Heart right ventricle (tissue), 16 donors: ENCODE measurements around the gene DGCR2. TPM values are rescaled to one million over a fixed set of nuclear protein-coding genes. Genes with fewer than 3 reads are reported as not detected.
"Not testable (repeated sequence)": the region's sequence is repeated elsewhere in the genome, so short reads cannot be mapped to it uniquely, and the experiment has no call there.

Experiments used
- ATAC-seq, 8 donors: fragments of 200-7000 bp; cut with Tn5 transposase; one replicate each; pipeline ENCODE4 v1.9.1; 2020; ENCODE audit warnings: mild to moderate bottlenecking in 8 of 8, moderate library complexity in 8 of 8, moderate number of reproducible peaks in 1 of 8
- DNase-seq, 2 donors: peaks; one replicate each; pipeline ENCODE4 v3.0.0-alpha.2; 2020
- H3K27ac ChIP-seq, 10 donors: fragments of 200-600 bp; sonication (generic) in 2 of 10; one replicate each; pipeline versions ENCODE4 v1.5.0 to v1.8.0; 2020 to 2022; ENCODE audit warnings: mild to moderate bottlenecking in 3 of 10
- H3K27me3 ChIP-seq, 7 donors: fragments of 200-600 bp; one replicate each; pipeline ENCODE4 v1.8.0; 2021 to 2022; ENCODE audit warnings: mild to moderate bottlenecking in 2 of 7
- H3K36me3 ChIP-seq, 9 donors: fragments of 200-600 bp; sonication (generic) in 1 of 9; one replicate each; pipeline versions ENCODE4 v1.5.0 to v1.8.0; 2020 to 2022; ENCODE audit warnings: mild to moderate bottlenecking in 2 of 9
- H3K4me1 ChIP-seq, 9 donors: fragments of 200-600 bp; sonication (generic) in 1 of 9; one replicate each; pipeline versions ENCODE4 v1.5.0 to v1.8.0; 2020 to 2022; ENCODE audit warnings: mild to moderate bottlenecking in 4 of 9
- H3K4me3 ChIP-seq, 10 donors: fragments of 200-600 bp; sonication (generic) in 2 of 10; one replicate each; pipeline versions ENCODE4 v1.5.0 to v1.8.0; 2020 to 2022; ENCODE audit warnings: mild to moderate bottlenecking in 7 of 10, moderate library complexity in 2 of 10
- H3K9me3 ChIP-seq, 11 donors: fragments of 200-600 bp in 10 of 11; sonication (generic) in 2 of 11; one replicate each; pipeline versions ENCODE4 v1.5.0 to v1.8.0; 2013 to 2022; ENCODE audit warnings: mild to moderate bottlenecking in 2 of 11, control low read depth in 1 of 11, moderate library complexity in 1 of 11
- CTCF ChIP-seq, 9 donors: fragments of 200-600 bp; sonication (generic) in 2 of 9; IDR thresholded peaks; one replicate each; pipeline versions ENCODE4 v1.5.0 to v1.8.0; 2021 to 2022; ENCODE audit warnings: antibody characterized with exemption in 9 of 9, mild to moderate bottlenecking in 5 of 9, moderate library complexity in 1 of 9
- WGBS, 2 donors: extraction: QIAGEN DNeasy Blood & Tissue Kit; methylation state at CpG; one replicate each; pipeline ENCODE4 v1.1.7; 2013; ENCODE audit warnings: inconsistent platforms in 1 of 2; 5-methylcytosine and 5-hydroxymethylcytosine counted together
- intact Hi-C, 10 donors: fragments of 100-400 bp; cut with DNase I; formaldehyde crosslinking; loops; one replicate each; pipeline versions ENCODE4 v1.11.1 to v1.14.2; 2022
- polyA plus RNA-seq, 2 donors: library from polyadenylated mRNA; stranded (reverse); fragments of 200-250 nt; gene quantifications; one replicate each; pipeline ENCODE4 v1.2.3, GENCODE V29; 2013
- total RNA-seq, 10 donors: library from RNA; stranded (reverse); fragmentation: NEBNext Ultra II Directional in 3 of 10; extraction: Animal tissue kit (Norgen Biotek cat#: 25700) in 3 of 10; gene quantifications; one replicate each; pipeline versions ENCODE4 v1.2.1 to v1.2.4, GENCODE V29; 2021 to 2023
- donor health status: Arrhythmogenic right ventricular cardiomyopathy.
- donor health status: ischemic (EF 13 %, LVEDD 7.1; RV severe dilation, severe dysfunction).
- donor health status: healthy with polysubstance abuse.
- donor health status: DM: no; HTN: yes; CAD: no.
- donor health status: DM: no; HTN: no; CAD: no.
- donor health status: ischemic (EF 25% LVEDD 6.9; RV normal size, moderate dysfunction).
- donor health status: ischemic (EF 25% LVEDD 5.7; RV mildly dilated, moderate dysfunction).
- donor health status: healthy.
- donor health status: DM: yes; HTN: yes; CAD: no.
- donor health status: Ischemic cardiomyopathy.
- donor health status: ischemic (EF 35%, LVEDD 5.7; RV mildly dilated, moderate dysfunction).
- donor health status: nonischemic (EF 11% LVEDD 7.7; RV severe dilation, severe dysfunction).
- donor health status: DM: yes; HTN: yes; CAD: no.
- donor health status: PGD.
- donor health status: ischemic (EF 29% LVEDD 5.4; RV normal size, mild dysfunction).
- donor health status: nonischemic (EF 23%, LVEDD 6.1; RV moderate dilation, normal function).

The DGCR2 gene
- total and polyA plus RNA-seq, 12 donors: 17.0 to 58.0 (median 39.1) TPM

GRCh38 chr22:19081351-19081750 lies 40.9 kb downstream of the DGCR2 start:
- H3K27me3 ChIP-seq: no peaks in the 10 kb centered on the region
- DNase-seq (no peak), ATAC-seq (peak in 1 of 8 donors; percentile 30)
- WGBS, 2 donors: 65 to 69% methylated on average over 3 of the region's 3 CpGs
- H3K4me3 ChIP-seq: no peak overlapping the region
- no peak for TF ChIP-seq CTCF (IDR thresholded peaks at IDR 0.05)
- H3K4me1 ChIP-seq: peaks cover 4 to 28% (median 15%) of the 10 kb centered on the region in 9 donors
- no peak overlapping the region for H3K27ac ChIP-seq
- intact Hi-C loops: no loop called here
- peaks cover 0 to 46% (median 3%) of the 10 kb centered on the region in 9 donors for H3K36me3 ChIP-seq
- H3K9me3 ChIP-seq: no peaks in the 10 kb centered on the region

GRCh38 chr22:19080853-19081252 lies 41.4 kb downstream of the DGCR2 start:
- H3K27me3 ChIP-seq: no peaks in the 10 kb centered on the region

GRCh38 chr22:19079691-19080090 lies 42.5 kb downstream of the DGCR2 start:
- Histone ChIP-seq H3K9me3 (no peaks in the 10 kb centered on the region), H3K27me3 (no peaks in the 10 kb centered on the region), H3K27ac (no peak overlapping the region), H3K36me3 (peaks cover 0 to 47% (median 3%) of the 10 kb centered on the region in 9 donors), H3K4me1 (peaks cover 0 to 13% (median 0%) of the 10 kb centered on the region in 9 donors), H3K4me3 (no peak overlapping the region)
- DNase-seq (no peak), ATAC-seq (no peak)
- intact Hi-C loops: no loop called here
- TF ChIP-seq CTCF (IDR thresholded peaks at IDR 0.05): no peak
- 83 to 84% methylated on average over 4 of the region's 4 CpGs for WGBS, 2 donors

More at GRCh38 chr22:19080853-19081252, 41.4 kb downstream of the DGCR2 start:
- no peaks in the 10 kb centered on the region for H3K9me3 ChIP-seq
- no peak overlapping the region for H3K4me3 ChIP-seq
- peaks cover 4 to 23% (median 10%) of the 10 kb centered on the region in 9 donors for H3K4me1 ChIP-seq
- DNase-seq (no peak), ATAC-seq (no peak)
- H3K36me3 ChIP-seq: peaks cover 0 to 44% (median 3%) of the 10 kb centered on the region in 9 donors
- no peak for TF ChIP-seq CTCF (IDR thresholded peaks at IDR 0.05)
- no peak overlapping the region for H3K27ac ChIP-seq
- WGBS, 2 donors: 98 to 99% methylated on average over 3 of the region's 3 CpGs
- intact Hi-C loops: no loop called here

- Histone ChIP-seq H3K27me3 (no peaks in the 10 kb centered on the region), H3K9me3 (no peaks in the 10 kb centered on the region), H3K4me3 (no peak overlapping the region), H3K36me3 (peaks cover 0 to 49% (median 3%) of the 10 kb centered on the region in 9 donors), H3K27ac (no peak overlapping the region), H3K4me1 (peaks cover 0 to 6% (median 0%) of the 10 kb centered on the region in 9 donors)
- no peak for ATAC-seq
- intact Hi-C loops: no loop called here
- 52 to 97% methylated on average over 1 of the region's 1 CpG for WGBS, 2 donors
- TF ChIP-seq CTCF (IDR thresholded peaks at IDR 0.05): no peak
- no peak for DNase-seq
These were observed 46.8 kb downstream of the DGCR2 start for GRCh38 chr22:19075404-19075803.

- H3K27me3 ChIP-seq, H3K9me3 ChIP-seq, H3K4me3 ChIP-seq, DNase-seq, intact Hi-C loops, ATAC-seq, H3K27ac ChIP-seq: not testable (repeated sequence)
- peaks cover 0 to 12% (median 0%) of the 10 kb centered on the region in 9 donors for H3K4me1 ChIP-seq
- peaks cover 0 to 51% (median 10%) of the 10 kb centered on the region in 9 donors for H3K36me3 ChIP-seq
These were observed 49.4 kb downstream of the DGCR2 start for GRCh38 chr22:19072853-19073252.
